IMR-90 (cell line): ENCODE measurements around the gene MLH1.

ENCODE experiments used
- BHLHE40 ChIP-seq: fragments of 150-350 bp; IDR thresholded peaks from 2 replicates; pipeline ENCODE4 v1.6.1; 2016; ENCODE audit warnings: mild to moderate bottlenecking, low read depth, low read length
- FOS ChIP-seq: fragments of 150-350 bp; IDR thresholded peaks from 2 replicates; pipeline ENCODE4 v1.6.1; 2016; ENCODE audit warnings: low read depth, low read length
- MAFK ChIP-seq: IDR thresholded peaks from 2 replicates; pipeline ENCODE4 v1.6.1; 2012; ENCODE audit warnings: low read depth, low read length, improper control_type of control experiment
- MAZ ChIP-seq: IDR thresholded peaks from 2 replicates; pipeline ENCODE4 v1.6.1; 2012; ENCODE audit warnings: low read depth, mild to moderate bottlenecking, low read length, improper control_type of control experiment, moderate library complexity, borderline replicate concordance
- POLR2A ChIP-seq: IDR thresholded peaks from 2 replicates; pipeline ENCODE4 v1.6.1; 2012; ENCODE audit warnings: mild to moderate bottlenecking, low read depth, low read length
- RAD21 ChIP-seq: IDR thresholded peaks from 2 replicates; pipeline ENCODE4 v1.6.1; 2012; ENCODE audit warnings: low read length, improper control_type of control experiment
- RCOR1 ChIP-seq: IDR thresholded peaks from 2 replicates; pipeline ENCODE4 v1.6.1; 2012; ENCODE audit warnings: mild to moderate bottlenecking, low read length, improper control_type of control experiment; ENCODE audit not compliant: insufficient replicate concordance
- RFX5 ChIP-seq: IDR thresholded peaks from 2 replicates; pipeline ENCODE4 v1.8.0; 2012; ENCODE audit warnings: low read depth, mild to moderate bottlenecking, low read length, moderate library complexity
- TF ChIP-seq, protein P1 (sequence below): conservative IDR thresholded peaks from 2 replicates; pipeline ENCODE4 v1.5.1; 2012; ENCODE audit warnings: mild to moderate bottlenecking, low read depth, low read length, improper control_type of control experiment
- TF ChIP-seq, protein P2 (sequence below): fragments of 150-350 bp; IDR thresholded peaks from 2 replicates; pipeline ENCODE4 v1.6.1; 2016; ENCODE audit warnings: low read depth, mild to moderate bottlenecking, low read length, moderate library complexity, borderline replicate concordance
- TF ChIP-seq, protein P3 (sequence below): fragments of 150-350 bp; IDR thresholded peaks from 2 replicates; pipeline ENCODE4 v1.6.1; 2017; ENCODE audit warnings: mild to moderate bottlenecking, antibody characterized with exemption, low read length, low read depth

DNA sequence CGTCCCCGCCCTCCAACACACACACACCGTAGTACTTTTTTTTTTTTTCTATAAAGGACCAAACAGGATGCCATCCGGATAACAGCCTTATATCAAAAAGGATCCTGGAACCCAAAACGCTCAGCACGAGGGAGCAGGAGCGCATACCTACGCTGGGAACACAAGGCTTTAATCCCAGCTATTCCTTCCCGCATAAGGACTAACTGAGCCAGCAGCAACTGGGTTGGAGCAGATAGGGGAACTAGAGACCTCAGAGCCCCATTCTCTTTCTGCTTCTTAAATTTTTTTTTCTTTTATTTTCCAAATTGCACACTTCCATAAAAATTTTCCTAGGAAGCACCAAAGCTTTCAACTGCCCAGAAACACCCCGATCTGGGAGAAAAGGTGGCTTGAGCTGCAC is 49.7 kb upstream of the MLH1 start:
- TF ChIP-seq RAD21 = no peak
- TF ChIP-seq, protein P1, sequence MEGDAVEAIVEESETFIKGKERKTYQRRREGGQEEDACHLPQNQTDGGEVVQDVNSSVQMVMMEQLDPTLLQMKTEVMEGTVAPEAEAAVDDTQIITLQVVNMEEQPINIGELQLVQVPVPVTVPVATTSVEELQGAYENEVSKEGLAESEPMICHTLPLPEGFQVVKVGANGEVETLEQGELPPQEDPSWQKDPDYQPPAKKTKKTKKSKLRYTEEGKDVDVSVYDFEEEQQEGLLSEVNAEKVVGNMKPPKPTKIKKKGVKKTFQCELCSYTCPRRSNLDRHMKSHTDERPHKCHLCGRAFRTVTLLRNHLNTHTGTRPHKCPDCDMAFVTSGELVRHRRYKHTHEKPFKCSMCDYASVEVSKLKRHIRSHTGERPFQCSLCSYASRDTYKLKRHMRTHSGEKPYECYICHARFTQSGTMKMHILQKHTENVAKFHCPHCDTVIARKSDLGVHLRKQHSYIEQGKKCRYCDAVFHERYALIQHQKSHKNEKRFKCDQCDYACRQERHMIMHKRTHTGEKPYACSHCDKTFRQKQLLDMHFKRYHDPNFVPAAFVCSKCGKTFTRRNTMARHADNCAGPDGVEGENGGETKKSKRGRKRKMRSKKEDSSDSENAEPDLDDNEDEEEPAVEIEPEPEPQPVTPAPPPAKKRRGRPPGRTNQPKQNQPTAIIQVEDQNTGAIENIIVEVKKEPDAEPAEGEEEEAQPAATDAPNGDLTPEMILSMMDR = no peak
- no peak for TF ChIP-seq RCOR1
- TF ChIP-seq POLR2A = no peak
- no peak for TF ChIP-seq FOS
- TF ChIP-seq, protein P2, sequence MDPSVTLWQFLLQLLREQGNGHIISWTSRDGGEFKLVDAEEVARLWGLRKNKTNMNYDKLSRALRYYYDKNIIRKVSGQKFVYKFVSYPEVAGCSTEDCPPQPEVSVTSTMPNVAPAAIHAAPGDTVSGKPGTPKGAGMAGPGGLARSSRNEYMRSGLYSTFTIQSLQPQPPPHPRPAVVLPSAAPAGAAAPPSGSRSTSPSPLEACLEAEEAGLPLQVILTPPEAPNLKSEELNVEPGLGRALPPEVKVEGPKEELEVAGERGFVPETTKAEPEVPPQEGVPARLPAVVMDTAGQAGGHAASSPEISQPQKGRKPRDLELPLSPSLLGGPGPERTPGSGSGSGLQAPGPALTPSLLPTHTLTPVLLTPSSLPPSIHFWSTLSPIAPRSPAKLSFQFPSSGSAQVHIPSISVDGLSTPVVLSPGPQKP = no peak
- TF ChIP-seq MAZ = no peak
- TF ChIP-seq, protein P3, sequence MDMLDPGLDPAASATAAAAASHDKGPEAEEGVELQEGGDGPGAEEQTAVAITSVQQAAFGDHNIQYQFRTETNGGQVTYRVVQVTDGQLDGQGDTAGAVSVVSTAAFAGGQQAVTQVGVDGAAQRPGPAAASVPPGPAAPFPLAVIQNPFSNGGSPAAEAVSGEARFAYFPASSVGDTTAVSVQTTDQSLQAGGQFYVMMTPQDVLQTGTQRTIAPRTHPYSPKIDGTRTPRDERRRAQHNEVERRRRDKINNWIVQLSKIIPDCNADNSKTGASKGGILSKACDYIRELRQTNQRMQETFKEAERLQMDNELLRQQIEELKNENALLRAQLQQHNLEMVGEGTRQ = no peak
- no peak for TF ChIP-seq MAFK
- TF ChIP-seq RFX5 = no peak
- no peak for TF ChIP-seq BHLHE40
